K562 (cell line): ENCODE data around the gene MZB1. TPM values are rescaled to one million over a fixed set of nuclear protein-coding genes. Genes with fewer than 3 reads are reported as not detected.

Experiments
- CBX3 ChIP-seq, 2 experiments: IDR thresholded peaks; 1 replicate in 1 of 2; 2 replicates in 1 of 2; pipeline ENCODE4 v1.6.1; 2012; ENCODE audit warnings: inconsistent platforms in 2 of 2, low read length in 2 of 2, borderline replicate concordance in 1 of 2, control low read depth in 1 of 2
- HDAC6 ChIP-seq: IDR thresholded peaks from 2 replicates; pipeline ENCODE4 v1.6.1; 2012; ENCODE audit warnings: low read depth, mild to moderate bottlenecking, control low read depth, inconsistent platforms, low read length, moderate library complexity
- KLF6 ChIP-seq: fragments of 250-450 bp; sonication (Bioruptor Pico); IDR thresholded peaks from 2 replicates; pipeline ENCODE4 v1.4.0; 2020; ENCODE audit warnings: mild to moderate bottlenecking, moderate library complexity, borderline replicate concordance
- NKRF ChIP-seq: fragments of 450-650 bp; IDR thresholded peaks from 2 replicates; pipeline ENCODE4 v1.6.1; 2016; ENCODE audit warnings: borderline replicate concordance
- PHB ChIP-seq: fragments of 250-450 bp; sonication (Bioruptor Pico); IDR thresholded peaks from 2 replicates; pipeline ENCODE4 v1.5.0; 2021
- TRIM24 ChIP-seq, 2 experiments: fragments of 450-650 bp; IDR thresholded peaks; 2 replicates each; pipeline ENCODE4 v1.6.1; 2016
- ZKSCAN1 ChIP-seq: fragments of 150-350 bp; IDR thresholded peaks from 2 replicates; pipeline ENCODE4 v1.6.1; 2016; ENCODE audit warnings: low read depth, low read length
- ZNF780A ChIP-seq: fragments of 250-450 bp; sonication (Bioruptor Pico); IDR thresholded peaks from 2 replicates; pipeline ENCODE4 v1.5.0; 2021; ENCODE audit warnings: mild to moderate bottlenecking
- polyA plus RNA-seq, 8 experiments: library from polyadenylated mRNA; depleted of rRNA in 4 of 8; stranded (reverse) in 5 of 8; unstranded in 3 of 8; fragments of >200 nt; fragmentation: Nextera tagmentation in 2 of 8; fragmentation: Illumina TruSeq in 1 of 8; extraction: Ambion mirVana in 2 of 8; extraction: Trizol in 1 of 8; gene quantifications; 2 replicates each; pipeline versions ENCODE4 v1.2.1 to v1.2.3, GENCODE V29; 2011 to 2014; ENCODE audit warnings: inconsistent platforms in 1 of 8, missing spikeins in 1 of 8
- total RNA-seq, 7 experiments: library from RNA; depleted of rRNA in 6 of 7; stranded (reverse); fragments of >200 nt in 6 of 7; fragmentation: Illumina TruSeq in 2 of 7; extraction: Trizol in 2 of 7; gene quantifications; 2 replicates each; pipeline versions ENCODE4 v1.2.1 to v1.2.3, GENCODE V29; 2011 to 2021; ENCODE audit warnings: low replicate concordance in 1 of 7
- TF ChIP-seq, protein P1 (sequence below): fragments of 450-650 bp; IDR thresholded peaks from 2 replicates; pipeline ENCODE4 v1.6.1; 2016; ENCODE audit warnings: missing biosample characterization, missing genetic modification characterization
- TF ChIP-seq, protein P2 (sequence below): fragments of 250-450 bp; sonication (Bioruptor Pico); IDR thresholded peaks from 2 replicates; pipeline ENCODE4 v1.4.0; 2020
- TF ChIP-seq, protein P3 (sequence below): sonication (generic); formaldehyde crosslinking; IDR thresholded peaks from 2 replicates; pipeline ENCODE4 v1.9.0; 2022; ENCODE audit warnings: mild to moderate bottlenecking, missing genetic modification reagents
- TF ChIP-seq, protein P4 (sequence below): fragments of 450-650 bp; IDR thresholded peaks from 2 replicates; pipeline ENCODE4 v1.6.1; 2014; ENCODE audit warnings: low read depth, mild to moderate bottlenecking, moderate library complexity, borderline replicate concordance
- TF ChIP-seq, protein P5 (sequence below): sonication (generic); formaldehyde crosslinking; IDR thresholded peaks from 2 replicates; pipeline ENCODE4 v1.8.1; 2023; ENCODE audit warnings: missing genetic modification reagents, mild to moderate bottlenecking, borderline replicate concordance

MZB1 gene
- total and polyA plus RNA-seq, 9 of the 15 experiments (the other 6 are each of a cell fraction or from before 2014, with no cell fraction given) = 0.13 to 0.31 TPM; not detected in 7

GRCh38 chr5:139403787-139404483 lies 14.2 kb upstream of the MZB1 start, which contains the start of gene SPATA24 (continued):
- TF ChIP-seq, protein P1, sequence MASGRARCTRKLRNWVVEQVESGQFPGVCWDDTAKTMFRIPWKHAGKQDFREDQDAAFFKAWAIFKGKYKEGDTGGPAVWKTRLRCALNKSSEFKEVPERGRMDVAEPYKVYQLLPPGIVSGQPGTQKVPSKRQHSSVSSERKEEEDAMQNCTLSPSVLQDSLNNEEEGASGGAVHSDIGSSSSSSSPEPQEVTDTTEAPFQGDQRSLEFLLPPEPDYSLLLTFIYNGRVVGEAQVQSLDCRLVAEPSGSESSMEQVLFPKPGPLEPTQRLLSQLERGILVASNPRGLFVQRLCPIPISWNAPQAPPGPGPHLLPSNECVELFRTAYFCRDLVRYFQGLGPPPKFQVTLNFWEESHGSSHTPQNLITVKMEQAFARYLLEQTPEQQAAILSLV (tag) = no peak
- TF ChIP-seq CBX3 (IDR thresholded peaks at IDR 0.05; ENCODE audit: borderline replicate concordance in 1 of 2, low read length in 2 of 2) = 0 out of 3 replicates have a peak, but pooled peaks of 1 of the 2 experiments have one; percentile 8
- TF ChIP-seq TRIM24 (IDR thresholded peaks at IDR 0.05) = peak in 1 of 2 experiments; percentile 46; a peak in 1 of 4 replicates
- TF ChIP-seq, protein P2, sequence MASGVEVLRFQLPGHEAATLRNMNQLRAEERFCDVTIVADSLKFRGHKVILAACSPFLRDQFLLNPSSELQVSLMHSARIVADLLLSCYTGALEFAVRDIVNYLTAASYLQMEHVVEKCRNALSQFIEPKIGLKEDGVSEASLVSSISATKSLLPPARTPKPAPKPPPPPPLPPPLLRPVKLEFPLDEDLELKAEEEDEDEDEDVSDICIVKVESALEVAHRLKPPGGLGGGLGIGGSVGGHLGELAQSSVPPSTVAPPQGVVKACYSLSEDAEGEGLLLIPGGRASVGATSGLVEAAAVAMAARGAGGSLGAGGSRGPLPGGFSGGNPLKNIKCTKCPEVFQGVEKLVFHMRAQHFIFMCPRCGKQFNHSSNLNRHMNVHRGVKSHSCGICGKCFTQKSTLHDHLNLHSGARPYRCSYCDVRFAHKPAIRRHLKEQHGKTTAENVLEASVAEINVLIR (CRISPR knock-in tag) = peak; percentile 80
- TF ChIP-seq KLF6 = peak; percentile 46; the same call in 1 of the 2 replicates
- TF ChIP-seq HDAC6 = no peak
- TF ChIP-seq ZKSCAN1 = 0 out of 2 replicates have a peak, but pooled peaks have one; percentile 32
- TF ChIP-seq, protein P3, sequence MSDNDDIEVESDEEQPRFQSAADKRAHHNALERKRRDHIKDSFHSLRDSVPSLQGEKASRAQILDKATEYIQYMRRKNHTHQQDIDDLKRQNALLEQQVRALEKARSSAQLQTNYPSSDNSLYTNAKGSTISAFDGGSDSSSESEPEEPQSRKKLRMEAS = peak; percentile 93
- TF ChIP-seq, protein P4, sequence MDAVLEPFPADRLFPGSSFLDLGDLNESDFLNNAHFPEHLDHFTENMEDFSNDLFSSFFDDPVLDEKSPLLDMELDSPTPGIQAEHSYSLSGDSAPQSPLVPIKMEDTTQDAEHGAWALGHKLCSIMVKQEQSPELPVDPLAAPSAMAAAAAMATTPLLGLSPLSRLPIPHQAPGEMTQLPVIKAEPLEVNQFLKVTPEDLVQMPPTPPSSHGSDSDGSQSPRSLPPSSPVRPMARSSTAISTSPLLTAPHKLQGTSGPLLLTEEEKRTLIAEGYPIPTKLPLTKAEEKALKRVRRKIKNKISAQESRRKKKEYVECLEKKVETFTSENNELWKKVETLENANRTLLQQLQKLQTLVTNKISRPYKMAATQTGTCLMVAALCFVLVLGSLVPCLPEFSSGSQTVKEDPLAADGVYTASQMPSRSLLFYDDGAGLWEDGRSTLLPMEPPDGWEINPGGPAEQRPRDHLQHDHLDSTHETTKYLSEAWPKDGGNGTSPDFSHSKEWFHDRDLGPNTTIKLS = peak; percentile 63
- TF ChIP-seq ZNF780A = no peak
- TF ChIP-seq, protein P5, sequence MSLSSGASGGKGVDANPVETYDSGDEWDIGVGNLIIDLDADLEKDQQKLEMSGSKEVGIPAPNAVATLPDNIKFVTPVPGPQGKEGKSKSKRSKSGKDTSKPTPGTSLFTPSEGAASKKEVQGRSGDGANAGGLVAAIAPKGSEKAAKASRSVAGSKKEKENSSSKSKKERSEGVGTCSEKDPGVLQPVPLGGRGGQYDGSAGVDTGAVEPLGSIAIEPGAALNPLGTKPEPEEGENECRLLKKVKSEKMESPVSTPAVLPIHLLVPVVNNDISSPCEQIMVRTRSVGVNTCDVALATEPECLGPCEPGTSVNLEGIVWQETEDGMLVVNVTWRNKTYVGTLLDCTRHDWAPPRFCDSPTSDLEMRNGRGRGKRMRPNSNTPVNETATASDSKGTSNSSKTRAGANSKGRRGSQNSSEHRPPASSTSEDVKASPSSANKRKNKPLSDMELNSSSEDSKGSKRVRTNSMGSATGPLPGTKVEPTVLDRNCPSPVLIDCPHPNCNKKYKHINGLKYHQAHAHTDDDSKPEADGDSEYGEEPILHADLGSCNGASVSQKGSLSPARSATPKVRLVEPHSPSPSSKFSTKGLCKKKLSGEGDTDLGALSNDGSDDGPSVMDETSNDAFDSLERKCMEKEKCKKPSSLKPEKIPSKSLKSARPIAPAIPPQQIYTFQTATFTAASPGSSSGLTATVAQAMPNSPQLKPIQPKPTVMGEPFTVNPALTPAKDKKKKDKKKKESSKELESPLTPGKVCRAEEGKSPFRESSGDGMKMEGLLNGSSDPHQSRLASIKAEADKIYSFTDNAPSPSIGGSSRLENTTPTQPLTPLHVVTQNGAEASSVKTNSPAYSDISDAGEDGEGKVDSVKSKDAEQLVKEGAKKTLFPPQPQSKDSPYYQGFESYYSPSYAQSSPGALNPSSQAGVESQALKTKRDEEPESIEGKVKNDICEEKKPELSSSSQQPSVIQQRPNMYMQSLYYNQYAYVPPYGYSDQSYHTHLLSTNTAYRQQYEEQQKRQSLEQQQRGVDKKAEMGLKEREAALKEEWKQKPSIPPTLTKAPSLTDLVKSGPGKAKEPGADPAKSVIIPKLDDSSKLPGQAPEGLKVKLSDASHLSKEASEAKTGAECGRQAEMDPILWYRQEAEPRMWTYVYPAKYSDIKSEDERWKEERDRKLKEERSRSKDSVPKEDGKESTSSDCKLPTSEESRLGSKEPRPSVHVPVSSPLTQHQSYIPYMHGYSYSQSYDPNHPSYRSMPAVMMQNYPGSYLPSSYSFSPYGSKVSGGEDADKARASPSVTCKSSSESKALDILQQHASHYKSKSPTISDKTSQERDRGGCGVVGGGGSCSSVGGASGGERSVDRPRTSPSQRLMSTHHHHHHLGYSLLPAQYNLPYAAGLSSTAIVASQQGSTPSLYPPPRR (CRISPR knock-in tag) = no peak
- peak; percentile 98 for TF ChIP-seq NKRF
- TF ChIP-seq PHB (CRISPR knock-in tag) = no peak
